Jurkat, Clone E6-1 (cell line): ENCODE measurements around the gene MEN1.

Experiments
- DNase-seq: peaks from one replicate; pipeline ENCODE4 v3.0.0-alpha.2; 2011; ENCODE audit warnings: low read depth, low spot score
- H3K4me3 ChIP-seq: 2 replicates; pipeline ENCODE4 v1.5.1; 2011; ENCODE audit warnings: mild to moderate bottlenecking, low read length, control low read depth, moderate library complexity

MEN1 gene

GRCh38 chr11:64755681-64756361, 54.5 kb downstream of the MEN1 start:
- no peak overlapping the region for H3K4me3 ChIP-seq
- DNase-seq, result no peak

GRCh38 chr11:64754919-64755662, 55.3 kb downstream of the MEN1 start:
- no peak overlapping the region for H3K4me3 ChIP-seq
- no peak for DNase-seq

- DNase-seq, result no peak
- no peak overlapping the region for H3K4me3 ChIP-seq
Observed at GRCh38 chr11:64754124-64754918, 56.0 kb downstream of the MEN1 start.
